Measurements from ENCODE around the gene ALDOB.

GRCh38 chr9:101440714-101441230, 5.2 kb upstream of the ALDOB start:
- no peak for TF ChIP-seq CTCF (IDR thresholded peaks at IDR 0.05)
- TF ChIP-seq POLR2A (IDR thresholded peaks at IDR 0.05) = no peak
